NCI-H82 treated with DMSO at 0.1 percent for 48 hours (cell line): ENCODE data around the gene AP1AR.
"Not testable (repeated sequence)": the region's sequence is repeated elsewhere in the genome, so short reads cannot be mapped to it uniquely, and the experiment has no call there.

Experiments
- DNase-seq: peaks from one replicate; lab custom pipeline; 2025; ENCODE audit not compliant: unreplicated experiment; lab: John Stamatoyannopoulos, UW

AP1AR gene

DNA sequence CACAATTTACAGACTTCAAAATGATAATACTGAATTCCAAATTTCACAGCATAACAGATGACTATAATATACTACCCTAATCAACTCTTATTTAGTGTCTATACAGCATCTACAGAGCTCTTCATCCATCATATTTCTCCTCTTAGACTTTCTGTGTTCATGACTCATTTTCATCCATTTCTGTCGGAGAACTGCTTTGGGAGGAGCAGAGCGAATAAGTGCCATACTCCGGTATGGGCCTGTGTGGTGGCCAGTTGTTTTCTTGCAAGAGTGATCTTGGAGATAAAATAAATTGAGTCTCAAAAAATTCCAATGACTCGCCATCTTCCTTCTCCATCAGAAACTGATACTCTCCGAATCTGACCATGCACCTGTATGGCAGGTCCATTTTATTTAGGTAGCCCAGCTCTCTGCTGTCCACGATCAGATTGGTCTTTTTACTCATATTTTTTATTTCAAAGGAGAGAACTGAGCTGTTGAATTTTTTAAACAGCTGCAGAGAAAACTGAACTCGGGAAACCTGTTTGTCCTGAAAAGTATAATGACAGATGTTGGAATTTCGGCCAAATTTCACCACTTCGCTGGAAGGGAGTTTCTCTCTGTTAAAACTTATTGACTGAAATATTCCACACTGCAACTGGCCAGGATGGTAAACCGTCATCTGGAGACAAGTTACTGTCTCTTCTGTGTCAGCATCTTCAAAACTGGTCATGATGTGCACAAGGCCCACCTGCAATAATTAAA is 46.3 kb downstream of the AP1AR start:
- no peak for DNase-seq

DNA sequence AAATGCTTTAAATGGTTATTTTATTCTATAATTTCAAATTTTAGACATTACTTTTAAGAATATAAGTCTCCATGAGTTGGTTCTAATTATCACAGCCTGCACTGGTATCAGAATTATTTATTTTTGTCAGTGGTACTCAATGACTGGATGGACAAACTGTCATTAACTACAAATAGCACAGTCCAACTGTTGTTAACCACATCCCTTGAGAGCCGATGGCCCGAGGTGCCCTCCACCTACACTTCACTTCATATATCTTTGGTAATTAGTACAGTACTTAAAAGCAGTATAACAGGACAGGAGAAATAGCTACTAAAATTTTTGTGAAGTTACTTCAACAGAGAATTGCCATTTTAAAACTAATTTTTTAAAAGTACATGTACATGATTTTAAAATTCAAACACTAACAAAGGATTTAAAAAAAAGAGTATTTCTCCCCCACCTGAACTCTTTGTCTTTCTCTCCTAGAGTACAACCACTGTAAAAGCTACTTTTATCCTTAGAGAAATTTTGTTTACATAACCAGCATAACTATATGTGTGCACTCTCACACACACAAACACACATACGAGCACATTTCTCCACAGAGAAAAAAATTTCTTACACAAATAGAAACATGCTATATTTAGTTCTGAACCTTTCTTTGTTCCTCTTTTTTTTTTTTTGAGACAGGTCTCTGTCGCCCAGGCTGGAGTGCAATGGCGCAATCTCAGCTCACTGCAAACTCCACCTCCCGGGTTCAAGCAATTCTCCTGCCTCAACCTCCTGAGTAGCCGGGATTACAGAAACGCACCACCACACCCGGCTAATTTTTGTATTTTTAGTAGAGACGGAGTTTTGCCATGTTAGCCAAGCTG is 47.7 kb downstream of the AP1AR start:
- no peak for DNase-seq

- DNase-seq: no peak
Observed at GRCh38 chr4:112279882-112280315, 48.3 kb downstream of the AP1AR start.

GRCh38 chr4:112280386-112281056 is 48.9 kb downstream of the AP1AR start:
- DNase-seq: no peak

- DNase-seq: not testable (repeated sequence)
Observed at GRCh38 chr4:112281895-112282398, 50.4 kb downstream of the AP1AR start.

DNA sequence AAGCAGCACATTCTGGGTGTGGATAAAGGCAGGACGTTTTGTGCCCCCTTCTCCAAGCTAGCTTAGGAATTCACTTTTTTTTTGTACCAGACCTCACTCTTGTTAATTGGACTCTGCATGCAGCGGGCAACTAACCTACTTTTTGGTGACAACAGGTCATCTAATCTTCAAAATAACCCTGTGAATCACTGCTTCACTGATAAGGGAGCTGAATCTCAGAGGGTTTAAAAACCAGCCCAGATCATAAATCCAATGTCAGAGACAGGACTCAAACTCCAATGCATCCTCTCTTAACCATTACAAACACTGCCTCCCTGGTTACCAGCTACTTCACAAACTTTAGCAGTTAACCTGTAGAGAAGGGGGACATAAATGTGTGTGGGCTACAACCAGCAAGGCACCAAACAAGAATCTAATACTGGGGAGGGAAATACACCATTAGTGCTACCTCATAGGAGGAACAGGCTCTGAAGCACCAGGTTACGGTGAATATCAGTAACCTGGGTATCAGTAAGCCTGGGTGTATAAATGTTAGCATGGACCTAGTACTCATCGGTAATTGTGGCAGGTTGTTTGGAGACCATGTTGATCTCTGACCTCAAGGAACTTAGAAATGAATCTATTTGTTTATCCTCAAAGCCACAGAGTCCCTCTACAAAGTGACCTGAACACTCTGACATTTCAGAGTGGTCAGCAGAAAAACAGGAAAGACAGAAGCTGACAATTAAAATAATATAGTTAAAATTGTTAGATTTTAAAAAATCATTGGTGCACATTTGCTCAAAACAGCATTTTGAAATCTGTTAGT is 51.5 kb downstream of the AP1AR start:
- DNase-seq: no peak

DNA sequence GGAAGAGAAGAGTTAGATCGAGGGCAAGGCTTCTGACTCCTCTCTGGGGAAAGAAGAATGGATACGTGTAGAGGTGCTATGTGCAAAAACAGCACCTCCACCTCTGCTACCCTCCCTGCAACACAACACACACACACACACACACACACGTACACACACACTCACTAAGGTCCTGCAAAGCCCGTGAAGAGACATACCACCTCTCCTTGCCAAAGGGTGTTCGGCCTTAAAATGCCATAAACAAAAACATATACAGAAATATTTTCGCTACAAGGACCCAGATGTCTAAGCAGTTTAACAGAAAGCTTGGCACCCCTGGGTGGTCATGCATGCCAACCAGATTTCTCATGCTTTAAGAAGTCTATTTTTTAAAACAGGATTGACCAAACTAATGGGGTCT is 52.6 kb downstream of the AP1AR start:
- DNase-seq: no peak

GRCh38 chr4:112284662-112285411 is 53.2 kb downstream of the AP1AR start:
- no peak for DNase-seq

GRCh38 chr4:112287258-112287989 is 55.8 kb downstream of the AP1AR start:
- DNase-seq: no peak

GRCh38 chr4:112288455-112288854 is 56.9 kb downstream of the AP1AR start:
- DNase-seq: no peak

- no peak for DNase-seq
Observed at GRCh38 chr4:112289407-112290253, 58.0 kb downstream of the AP1AR start.

GRCh38 chr4:112290341-112290740 is 58.8 kb downstream of the AP1AR start:
- DNase-seq: no peak

DNA sequence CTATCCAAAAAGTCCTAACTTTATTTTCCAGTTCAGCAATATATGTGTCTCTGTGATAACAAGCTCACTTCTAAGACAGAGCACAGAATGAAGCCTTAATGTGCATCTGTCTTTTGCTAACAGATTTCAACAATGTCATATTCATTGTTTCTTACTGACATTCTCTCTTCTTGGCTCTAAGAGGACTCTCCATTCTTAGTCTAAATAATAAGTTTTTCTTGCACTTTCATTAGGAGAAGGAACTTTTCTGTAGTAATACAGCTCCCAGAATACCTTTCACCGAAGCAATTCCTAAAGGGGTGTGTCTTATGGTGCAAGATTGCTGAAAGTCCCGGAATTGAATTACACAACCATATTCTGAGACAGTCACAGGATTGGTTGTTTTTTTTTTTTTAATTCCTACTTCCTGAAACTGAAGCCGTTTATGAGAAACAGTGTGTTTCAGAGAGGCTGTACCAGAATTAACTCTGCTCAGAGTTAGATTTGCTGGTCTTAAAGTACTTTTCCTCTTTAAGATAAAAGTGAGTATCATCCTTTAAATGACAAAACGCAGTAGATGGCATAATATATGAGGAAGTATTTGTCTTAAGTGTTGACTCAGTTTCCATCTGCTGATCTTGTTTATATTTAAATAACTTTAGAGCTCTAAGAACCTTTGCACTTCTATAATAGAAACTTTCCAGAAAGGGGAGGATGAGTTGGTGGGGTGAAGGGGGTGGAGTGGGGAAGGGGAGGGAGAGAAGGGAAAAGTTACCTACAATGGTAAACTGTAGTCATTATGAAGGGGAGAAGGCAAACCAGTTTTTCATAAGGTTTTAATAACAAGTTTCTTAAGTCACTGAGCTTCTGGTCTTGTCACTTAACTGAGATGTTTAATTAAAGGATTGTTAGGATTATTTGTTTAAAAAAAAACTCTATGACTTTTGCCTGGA is 65.6 kb downstream of the AP1AR start, which contains the start of gene ALPK1:
Gene ALPK1 (plus strand): TSS at position 421 of the 932 bp plus-strand sequence.
- no peak for DNase-seq

DNA sequence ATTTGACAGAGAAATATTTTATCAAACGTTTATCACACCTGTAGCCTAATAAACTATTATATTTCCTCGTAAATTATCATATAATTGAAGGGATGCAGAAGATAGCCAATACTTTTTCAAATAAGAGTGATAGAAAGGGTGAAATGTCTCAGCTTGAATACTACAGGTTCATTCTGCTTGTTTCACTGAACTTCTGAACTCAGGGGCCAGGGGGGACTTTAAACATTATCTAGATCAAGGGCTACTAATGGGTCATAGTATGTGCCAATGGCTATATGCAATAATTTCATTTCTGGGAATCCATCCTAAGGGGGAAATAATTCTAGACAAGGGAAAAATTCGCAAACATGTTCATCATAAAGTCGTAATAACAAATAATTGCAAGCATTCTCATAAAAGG is 68.1 kb downstream of the AP1AR start:
- no peak for DNase-seq

- no peak for DNase-seq
Observed at GRCh38 chr4:112302320-112303274, 71.0 kb downstream of the AP1AR start.

DNA sequence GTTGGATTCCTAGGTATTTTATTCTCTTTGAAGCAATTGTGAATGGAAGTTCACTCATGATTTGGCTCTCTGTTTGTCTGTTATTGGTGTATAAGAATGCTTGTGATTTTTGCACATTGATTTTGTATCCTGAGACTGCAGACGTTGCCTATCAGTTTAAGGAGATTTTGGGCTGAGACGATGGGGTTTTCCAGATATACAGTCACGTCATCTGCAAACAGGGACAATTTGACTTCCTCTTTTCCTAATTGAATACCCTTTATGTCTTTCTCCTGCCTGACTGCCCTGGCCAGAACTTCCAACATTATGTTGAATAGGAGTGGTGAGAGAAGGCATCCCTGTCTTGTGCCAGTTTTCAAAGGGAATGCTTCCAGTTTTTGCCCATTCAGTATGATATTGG is 73.9 kb downstream of the AP1AR start:
- not testable (repeated sequence) for DNase-seq
